Endothelial cell (in vitro differentiated cells): Measurements from ENCODE around the gene PTDSS2. TPM values are rescaled to one million over a fixed set of nuclear protein-coding genes. Genes with fewer than 3 reads are reported as not detected.

Source experiments
- DNase-seq: peaks from one replicate; pipeline ENCODE4 v3.0.0; 2021; ENCODE audit warnings: low spot score
- H3K27ac Mint-ChIP-seq: one replicate; pipeline ENCODE4 v1.8.0; 2021; ENCODE audit warnings: mixed read lengths, inconsistent platforms; ENCODE audit not compliant: unreplicated experiment
- H3K27me3 Mint-ChIP-seq: one replicate; pipeline ENCODE4 v1.8.0; 2021; ENCODE audit warnings: mild to moderate bottlenecking, moderate library complexity, mixed read lengths, inconsistent platforms; ENCODE audit not compliant: unreplicated experiment
- H3K36me3 Mint-ChIP-seq: one replicate; pipeline ENCODE4 v1.8.0; 2021; ENCODE audit warnings: mild to moderate bottlenecking, low read depth, mixed read lengths, inconsistent platforms; ENCODE audit not compliant: unreplicated experiment
- H3K4me1 Mint-ChIP-seq: one replicate; pipeline ENCODE4 v1.8.0; 2021; ENCODE audit warnings: mild to moderate bottlenecking, mixed read lengths, inconsistent platforms; ENCODE audit not compliant: unreplicated experiment
- H3K4me3 Mint-ChIP-seq: one replicate; pipeline ENCODE4 v1.8.0; 2021; ENCODE audit warnings: mild to moderate bottlenecking, mixed read lengths, inconsistent platforms; ENCODE audit not compliant: unreplicated experiment
- H3K9me3 Mint-ChIP-seq: one replicate; pipeline ENCODE4 v1.8.0; 2021; ENCODE audit warnings: mixed read lengths, inconsistent platforms; ENCODE audit not compliant: unreplicated experiment
- CTCF ChIP-seq: fragments of 200-600 bp; sonication (generic); IDR thresholded peaks from one replicate; pipeline ENCODE4 v1.5.0; 2021; ENCODE audit warnings: antibody characterized with exemption; ENCODE audit not compliant: unreplicated experiment
- total RNA-seq: library from RNA; stranded (reverse); fragmentation: NEBNext Ultra II Directional; extraction: Animal tissue kit (Norgen Biotek cat#: 25700); gene quantifications from one replicate; pipeline ENCODE4 v1.2.1, GENCODE V29; 2021; ENCODE audit not compliant: unreplicated experiment

PTDSS2 gene
- total RNA-seq, 1 donor from 2014 or later, result 46.4 TPM

GRCh38 chr11:473962-474785, 24.1 kb downstream of the PTDSS2 start:
- H3K36me3 Mint-ChIP-seq, result peaks cover 5% of the 10 kb centered on the region
- TF ChIP-seq CTCF, result no peak
- no peaks in the 10 kb centered on the region for H3K9me3 Mint-ChIP-seq
- DNase-seq, result no peak
- no peak overlapping the region for H3K27ac Mint-ChIP-seq
- peaks cover 5% of the 10 kb centered on the region for H3K27me3 Mint-ChIP-seq
- no peak overlapping the region for H3K4me3 Mint-ChIP-seq
- peaks cover 7% of the 10 kb centered on the region for H3K4me1 Mint-ChIP-seq

- Mint-ChIP-seq H3K9me3 (no peaks in the 10 kb centered on the region), H3K4me3 (no peak overlapping the region), H3K27ac (no peak overlapping the region), H3K4me1 (peaks cover under 1% of the 10 kb centered on the region), H3K27me3 (peaks cover 5% of the 10 kb centered on the region), H3K36me3 (peaks cover 5% of the 10 kb centered on the region)
- TF ChIP-seq CTCF, result no peak
- DNase-seq, result no peak
Measured at GRCh38 chr11:474914-475506, 24.9 kb downstream of the PTDSS2 start.

- TF ChIP-seq CTCF, result no peak
- peaks cover 5% of the 10 kb centered on the region for H3K27me3 Mint-ChIP-seq
- peak overlapping the region; percentile 30 for H3K27ac Mint-ChIP-seq
- H3K4me3 Mint-ChIP-seq, result no peak overlapping the region
- peaks cover 5% of the 10 kb centered on the region for H3K36me3 Mint-ChIP-seq
- no peaks in the 10 kb centered on the region for H3K4me1 Mint-ChIP-seq
- no peak for DNase-seq
- H3K9me3 Mint-ChIP-seq, result no peaks in the 10 kb centered on the region
Measured at GRCh38 chr11:475941-476340, 25.9 kb downstream of the PTDSS2 start.

- H3K4me1 Mint-ChIP-seq, result no peaks in the 10 kb centered on the region
Measured at GRCh38 chr11:476416-476815, 26.3 kb downstream of the PTDSS2 start.

More at GRCh38 chr11:476416-476815, 26.3 kb downstream of the PTDSS2 start:
- no peak for DNase-seq
- Mint-ChIP-seq H3K36me3 (peaks cover 6% of the 10 kb centered on the region), H3K4me3 (no peak overlapping the region), H3K9me3 (no peaks in the 10 kb centered on the region), H3K27ac (peak overlapping the region; percentile 30), H3K27me3 (peaks cover 4% of the 10 kb centered on the region)
- no peak for TF ChIP-seq CTCF
